GM12875 (cell line): ENCODE results near the gene MKRN2OS.

ENCODE experiments used
- H3K4me3 ChIP-seq: one replicate; pipeline ENCODE4 v1.5.1; 2011; ENCODE audit warnings: low read depth, low read length, control low read depth
- CTCF ChIP-seq: IDR thresholded peaks from 2 replicates; pipeline ENCODE4 v1.5.1; 2011; ENCODE audit warnings: low read depth, mild to moderate bottlenecking, control low read depth, inconsistent platforms, low read length, moderate library complexity, borderline replicate concordance; ENCODE audit not compliant: insufficient read depth

Gene MKRN2OS, protein sequence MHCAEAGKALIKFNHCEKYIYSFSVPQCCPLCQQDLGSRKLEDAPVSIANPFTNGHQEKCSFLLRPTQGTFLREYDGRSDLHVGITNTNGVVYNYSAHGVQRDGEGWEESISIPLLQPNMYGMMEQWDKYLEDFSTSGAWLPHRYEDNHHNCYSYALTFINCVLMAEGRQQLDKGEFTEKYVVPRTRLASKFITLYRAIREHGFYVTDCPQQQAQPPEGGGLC

DNA sequence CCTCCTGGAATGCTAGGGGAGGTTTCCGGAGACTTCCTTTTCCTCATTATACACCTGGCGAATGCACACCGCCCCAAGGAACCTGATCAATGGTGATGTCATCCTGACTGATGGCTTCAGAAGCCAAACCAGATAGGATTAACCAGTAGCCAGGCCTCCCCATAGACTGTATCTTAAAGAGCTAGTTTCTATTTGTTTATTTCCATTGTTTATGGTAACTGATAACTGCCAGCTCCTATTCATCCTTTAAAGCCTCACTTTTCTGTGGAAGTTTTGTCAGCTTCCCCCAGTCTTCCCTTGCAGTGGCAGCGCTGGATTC, at the start of gene MKRN2OS:
Gene MKRN2OS, minus strand, starts transcription at position 27 of the 319 bp plus-strand sequence. CDS start 35 bp downstream, outside the sequence.
- TF ChIP-seq CTCF: no peak
- H3K4me3 ChIP-seq: no peak within 1 kb of the TSS

DNA sequence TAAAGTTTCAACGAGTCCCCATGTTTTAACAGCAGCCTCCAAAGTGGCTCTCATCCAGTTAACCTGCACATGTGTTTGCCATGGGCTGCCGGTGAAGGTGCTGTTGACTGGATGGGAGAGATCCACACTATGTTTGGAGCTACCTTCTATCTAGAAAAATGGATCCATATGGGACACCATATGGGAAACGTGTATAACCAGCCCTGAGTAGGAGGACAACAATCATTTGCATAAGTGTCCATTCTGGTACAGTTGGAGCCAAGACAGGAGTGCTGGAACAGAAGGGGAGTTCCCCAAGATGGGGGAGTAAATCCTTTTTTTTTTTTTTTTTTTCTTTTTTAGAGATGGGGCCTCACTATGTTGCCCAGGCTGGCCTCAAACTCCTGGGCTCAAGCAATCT, 48.2 kb upstream of the MKRN2OS start:
- no peak overlapping the region for H3K4me3 ChIP-seq
- no peak for TF ChIP-seq CTCF

DNA sequence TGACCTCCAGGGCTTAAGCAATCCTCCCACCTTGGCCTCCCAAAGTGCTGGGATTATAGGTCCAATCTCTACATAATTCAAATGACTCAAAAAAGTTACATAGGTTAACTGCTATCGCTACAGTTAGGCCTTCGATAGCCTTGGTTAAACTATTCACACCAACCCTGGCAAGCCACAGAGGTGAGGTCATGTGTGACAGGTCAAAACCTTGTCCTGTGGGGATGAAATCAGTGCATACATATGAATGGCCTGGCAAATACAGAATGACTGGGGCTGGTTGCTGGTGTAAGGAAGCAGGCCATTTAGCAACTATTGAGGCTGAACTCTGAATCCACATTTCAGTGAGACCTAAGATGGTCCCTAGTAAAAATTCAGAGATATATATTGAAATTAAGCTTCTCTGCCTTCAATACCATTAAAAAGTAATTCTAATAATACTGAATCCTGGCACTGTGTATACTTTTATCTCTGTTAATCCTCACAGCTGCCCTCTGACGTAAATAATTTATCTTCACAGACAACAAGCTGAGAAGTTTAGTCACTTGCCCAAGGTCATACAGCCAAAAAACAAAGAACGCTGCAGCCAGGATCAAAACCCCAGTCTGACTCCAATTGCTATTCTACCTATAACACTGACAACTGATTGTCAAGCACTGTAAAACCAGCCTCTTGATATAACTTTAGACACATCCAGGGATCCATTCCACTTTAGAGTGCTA, 46.9 kb upstream of the MKRN2OS start:
- H3K4me3 ChIP-seq: no peak overlapping the region
- TF ChIP-seq CTCF: no peak

- TF ChIP-seq CTCF: no peak
- H3K4me3 ChIP-seq: no peak overlapping the region
Measured at GRCh38 chr3:12591456-12591855, 46.2 kb upstream of the MKRN2OS start.

GRCh38 chr3:12590096-12590495, 44.8 kb upstream of the MKRN2OS start:
- no peak overlapping the region for H3K4me3 ChIP-seq
- TF ChIP-seq CTCF: no peak

DNA sequence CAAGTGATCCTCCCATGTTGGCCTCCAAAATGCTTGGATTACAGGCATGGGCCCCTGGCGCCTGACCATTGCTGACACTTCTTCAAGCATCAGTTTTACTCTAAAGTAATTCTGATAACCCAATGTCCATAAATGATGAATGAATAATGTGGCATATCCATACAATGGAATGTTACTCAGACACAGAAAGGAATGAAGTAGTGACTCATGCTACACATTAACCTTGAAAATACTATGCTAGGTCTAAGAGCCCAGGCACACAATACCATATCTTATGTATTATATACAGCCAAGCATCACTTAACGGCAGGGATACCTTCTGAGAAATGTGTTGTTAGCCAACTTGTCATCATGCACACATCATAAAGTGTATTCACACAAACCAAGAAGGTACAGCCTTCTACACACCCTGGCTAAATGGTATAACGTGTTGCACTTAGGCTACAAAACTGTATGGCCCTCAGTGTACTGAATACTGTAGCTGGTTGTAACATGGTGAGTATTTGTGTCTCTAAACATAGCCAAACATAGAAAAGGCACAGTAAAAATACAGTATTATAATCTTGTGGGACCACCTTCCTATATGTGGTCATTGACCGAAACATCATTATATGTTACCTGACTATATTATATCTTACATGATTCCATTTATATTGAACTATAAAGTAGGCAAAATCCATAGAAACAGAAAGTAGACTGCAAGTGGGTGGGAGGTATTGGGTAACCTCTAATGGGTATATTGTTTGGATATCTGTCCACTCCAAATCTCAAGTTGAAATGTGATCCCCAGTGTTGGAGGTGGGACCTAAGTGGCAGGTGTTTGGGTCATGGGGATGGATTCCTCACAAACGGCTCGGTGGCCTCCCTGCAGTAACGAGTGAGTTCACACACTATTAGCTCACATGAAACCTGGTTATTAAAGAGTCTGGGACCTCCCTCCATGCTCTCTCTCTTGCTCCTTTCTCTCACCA, 43.0 kb upstream of the MKRN2OS start:
- no peak for TF ChIP-seq CTCF
- no peak overlapping the region for H3K4me3 ChIP-seq

- TF ChIP-seq CTCF: no peak
- H3K4me3 ChIP-seq: no peak overlapping the region
Measured at GRCh38 chr3:12586403-12586802, 41.1 kb upstream of the MKRN2OS start.
